GM19463 (cell line): ENCODE measurements around the gene TGIF2.

Experiments used
- ATAC-seq: cut with Tn5 transposase; IDR thresholded peaks from one replicate; pipeline ENCODE4 v1.9.1; 2021; ENCODE audit warnings: mild to moderate bottlenecking, moderate library complexity; ENCODE audit not compliant: unreplicated experiment

The TGIF2 gene

GRCh38 chr20:36574366-36575135, 1.2 kb downstream of the TGIF2 start:
- no peak for ATAC-seq

- no peak for ATAC-seq
Measured at GRCh38 chr20:36576081-36576445, 2.7 kb downstream of the TGIF2 start.

GRCh38 chr20:36578356-36579041, 5.1 kb downstream of the TGIF2 start:
- ATAC-seq: no peak

- ATAC-seq: no peak
Measured at GRCh38 chr20:36579996-36580545, 6.7 kb downstream of the TGIF2 start.

- no peak for ATAC-seq
Measured at GRCh38 chr20:36582322-36582721, 8.9 kb downstream of the TGIF2 start.

- no peak for ATAC-seq
Measured at GRCh38 chr20:36582821-36583220, 9.4 kb downstream of the TGIF2 start.

- no peak for ATAC-seq
Measured at GRCh38 chr20:36584018-36584481, 10.7 kb downstream of the TGIF2 start.

- no peak for ATAC-seq
Measured at GRCh38 chr20:36585410-36586125, 12.2 kb downstream of the TGIF2 start.

GRCh38 chr20:36587388-36588070, 14.1 kb downstream of the TGIF2 start:
- ATAC-seq: no peak

GRCh38 chr20:36591281-36591680, 17.9 kb downstream of the TGIF2 start:
- no peak for ATAC-seq

- no peak for ATAC-seq
Measured at GRCh38 chr20:36591854-36592641, 18.7 kb downstream of the TGIF2 start.

GRCh38 chr20:36593347-36593929, 20.0 kb downstream of the TGIF2 start:
- ATAC-seq: no peak

GRCh38 chr20:36599912-36600345, 26.5 kb downstream of the TGIF2 start:
- ATAC-seq: no peak

GRCh38 chr20:36601540-36601939, 28.1 kb downstream of the TGIF2 start:
- ATAC-seq: no peak

- ATAC-seq: peak; percentile 28
Measured at GRCh38 chr20:36604952-36605398, 31.6 kb downstream of the TGIF2 start.

- peak; percentile 88 for ATAC-seq
Measured at GRCh38 chr20:36605399-36606157, 32.2 kb downstream of the TGIF2 start, which contains the start of gene RAB5IF. RAB5IF (plus strand) TSS chr20:36605779; CDS start chr20:36605952, 173 bp downstream.

GRCh38 chr20:36606158-36607066, 33.0 kb downstream of the TGIF2 start:
- ATAC-seq: no peak
